Measurements from ENCODE around the gene TMEM45A.

DNA sequence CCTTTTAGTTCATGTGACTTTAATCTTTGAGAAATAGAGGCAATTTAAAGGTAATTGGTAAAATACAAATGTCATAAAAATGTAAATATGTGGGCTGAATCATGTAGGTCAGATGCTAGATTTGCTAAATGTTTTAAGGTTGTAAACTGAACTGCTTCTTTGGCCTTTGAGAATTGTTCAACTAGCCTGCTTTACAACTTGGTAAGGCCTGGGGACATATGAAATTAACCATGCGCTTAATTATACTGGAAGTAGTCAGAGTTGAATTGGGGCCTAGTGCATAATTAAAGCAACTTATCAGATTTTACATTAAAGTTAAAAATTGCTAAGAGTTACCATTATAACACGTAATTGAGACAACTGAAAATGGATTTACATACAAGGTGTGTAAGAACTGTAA, 21.0 kb upstream of the TMEM45A start:
- no peak for TF ChIP-seq PATZ1 (CRISPR knock-in tag; IDR thresholded peaks at IDR 0.05; ENCODE audit: borderline replicate concordance)
- TF ChIP-seq SNAI2 (CRISPR knock-in tag; IDR thresholded peaks at IDR 0.05): no peak
- no peak for TF ChIP-seq ESRRG (CRISPR knock-in tag; IDR thresholded peaks at IDR 0.05)

Measured in SK-N-SH treated with all-trans-retinoic acid at 6 μM for 48 hours (cell line).